IgD-negative memory B cell (primary cell): Measurements from ENCODE around the gene PTPRJ. TPM values are rescaled to one million over a fixed set of nuclear protein-coding genes. Genes with fewer than 3 reads are reported as not detected.

Experiments
- polyA plus RNA-seq: library from polyadenylated mRNA; unstranded; fragments of 300-500 nt; fragmentation: Illumina TruSeq; gene quantifications from one replicate; pipeline ENCODE4 v1.2.3, GENCODE V29; 2021

The PTPRJ gene
- polyA plus RNA-seq, 1 donor from 2014 or later = 8.1 TPM

Other genes with a start within 250 kb of the PTPRJ start
- 65.3 TPM for gene FNBP4, start 213.2 kb upstream of the PTPRJ start, polyA plus RNA-seq
- gene NUP160, start 132.2 kb upstream of the PTPRJ start, polyA plus RNA-seq = 22.6 TPM
- not detected for gene OR4B1, start 236.3 kb downstream of the PTPRJ start, polyA plus RNA-seq